NOMO-1 treated with DMSO at 0.1 percent for 48 hours (cell line): ENCODE measurements around the gene TBC1D28.
"Not testable (repeated sequence)": the region's sequence is repeated elsewhere in the genome, so short reads cannot be mapped to it uniquely, and the experiment has no call there.

Experiments used
- DNase-seq: peaks from one replicate; lab custom pipeline; 2025; ENCODE audit not compliant: unreplicated experiment; lab: John Stamatoyannopoulos, UW

Gene TBC1D28

GRCh38 chr17:18617613-18618012, 26.6 kb downstream of the TBC1D28 start:
- not testable (repeated sequence) for DNase-seq

GRCh38 chr17:18613016-18613415, 31.2 kb downstream of the TBC1D28 start:
- not testable (repeated sequence) for DNase-seq

- DNase-seq: not testable (repeated sequence)
Observed at GRCh38 chr17:18593138-18593537, 51.1 kb downstream of the TBC1D28 start.
